Measurements from ENCODE around the gene ARAF.

DNA sequence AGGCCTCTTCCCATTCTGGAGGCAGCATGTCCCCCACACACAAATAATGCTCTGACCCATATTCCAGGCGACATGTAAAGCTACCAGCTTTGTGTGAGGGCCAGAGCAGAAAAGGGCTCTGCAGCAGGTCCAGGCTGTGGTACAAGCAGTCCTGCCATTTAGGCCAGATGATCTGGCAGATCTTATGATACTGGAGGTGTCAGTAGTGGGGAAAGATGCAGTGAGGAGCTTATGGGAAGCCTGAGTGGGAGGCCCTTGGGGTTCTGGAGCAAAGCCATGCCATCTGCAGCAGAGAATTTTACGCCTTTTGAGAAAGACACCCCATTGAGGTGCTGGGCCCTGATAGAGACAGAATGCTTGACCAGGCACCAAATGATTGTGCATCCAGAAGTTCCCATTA, 50.9 kb downstream of the ARAF start:
- no peak for TF ChIP-seq CTCF (IDR thresholded peaks at IDR 0.05; ENCODE audit: extremely low read depth in 1 of 2, insufficient read depth in 1 of 2, low read depth in 1 of 2, low read length in 2 of 2)
- TF ChIP-seq POLR2AphosphoS5 (IDR thresholded peaks at IDR 0.05; ENCODE audit: insufficient read depth, low read depth, low read length), result no peak
- no peak for TF ChIP-seq POLR2A (IDR thresholded peaks at IDR 0.05; ENCODE audit: low read depth, low read length)
- no peak for TF ChIP-seq EZH2 (IDR thresholded peaks at IDR 0.05; ENCODE audit: borderline replicate concordance, low read depth, low read length, severe bottlenecking)
- no peak for TF ChIP-seq MAX (IDR thresholded peaks at IDR 0.05; ENCODE audit: insufficient read depth, insufficient read length)
- TF ChIP-seq MYC (IDR thresholded peaks at IDR 0.05; ENCODE audit: low read depth, low read length), result no peak
- no peak for TF ChIP-seq GATA2 (IDR thresholded peaks at IDR 0.05; ENCODE audit: insufficient read depth, insufficient read length, low read depth, low read length)
- TF ChIP-seq JUN (IDR thresholded peaks at IDR 0.05; ENCODE audit: borderline replicate concordance, insufficient read depth, insufficient read length, low read depth), result no peak
- no peak for TF ChIP-seq FOS (IDR thresholded peaks at IDR 0.05; ENCODE audit: borderline replicate concordance, insufficient read depth, low read length)

Measured in endothelial cell of umbilical vein (primary cell).